Common myeloid progenitor, CD34-positive (primary cell): ENCODE results near the gene NAPB.
A peak's percentile ranks its signal among the peaks of the same experiment; 100 is the strongest.

Source experiments
- CTCF ChIA-PET: fragments of 350-600 bp; sonication (Branson Sonifier 250); formaldehyde crosslinking; loops from one replicate; lab custom pipeline; 2021; ENCODE audit warnings: antibody characterized with exemption; lab: Charles Lee
- POLR2A ChIA-PET: fragments of 350-600 bp; sonication (Branson Sonifier 250); formaldehyde crosslinking; loops from one replicate; lab custom pipeline; 2021; ENCODE audit warnings: antibody characterized with exemption; lab: Charles Lee
- DNase-seq, 3 donors: peaks; one replicate each; pipeline versions ENCODE4 v3.0.0 to v3.0.0-alpha.2; 2013
- H3K27ac ChIP-seq, 2 experiments: 1 replicate in 1 of 2; 2 replicates in 1 of 2; pipeline ENCODE4 v1.7.0; 2013; ENCODE audit warnings: inconsistent platforms in 2 of 2, low read length in 2 of 2, mild to moderate bottlenecking in 2 of 2, low read depth in 1 of 2, moderate library complexity in 1 of 2; ENCODE audit not compliant: severe bottlenecking in 2 of 2, insufficient read depth in 1 of 2, poor library complexity in 1 of 2
- H3K27me3 ChIP-seq, 5 experiments: replicated peaks in 2 of 5; 1 replicate in 3 of 5; 2 replicates in 2 of 5; pipeline versions ENCODE4 v1.6.1 to v1.7.0; 2013; ENCODE audit warnings: low read length in 4 of 5, mild to moderate bottlenecking in 2 of 5, moderate library complexity in 2 of 5, inconsistent platforms in 1 of 5; ENCODE audit not compliant: insufficient read depth in 5 of 5, control insufficient read depth in 4 of 5
- H3K36me3 ChIP-seq, 4 experiments: 1 replicate in 2 of 4; 2 replicates in 2 of 4; pipeline versions ENCODE4 v1.6.1 to v1.7.0; 2013; ENCODE audit warnings: low read length in 3 of 4, control low read depth in 1 of 4, mild to moderate bottlenecking in 1 of 4; ENCODE audit not compliant: control insufficient read depth in 4 of 4, insufficient read depth in 4 of 4
- H3K4me1 ChIP-seq, 4 experiments: 1 replicate in 3 of 4; 2 replicates in 1 of 4; pipeline versions ENCODE4 v1.6.1 to v1.7.1; 2013; ENCODE audit warnings: low read length in 3 of 4, mild to moderate bottlenecking in 3 of 4, control low read depth in 1 of 4, inconsistent platforms in 1 of 4, moderate library complexity in 1 of 4; ENCODE audit not compliant: control insufficient read depth in 4 of 4, insufficient read depth in 4 of 4; ENCODE audit errors: control extremely low read depth in 1 of 4
- H3K4me3 ChIP-seq, 7 experiments: 1 replicate in 4 of 7; 2 replicates in 3 of 7; pipeline versions ENCODE4 v1.5.1 to v1.7.0; 2013; ENCODE audit warnings: mild to moderate bottlenecking in 7 of 7, low read length in 6 of 7, moderate library complexity in 6 of 7, inconsistent platforms in 2 of 7, low read depth in 2 of 7, control low read depth in 1 of 7; ENCODE audit not compliant: insufficient read depth in 4 of 7, control insufficient read depth in 1 of 7; ENCODE audit errors: extremely low read depth in 1 of 7
- H3K9me3 ChIP-seq, 5 experiments: 1 replicate in 4 of 5; 2 replicates in 1 of 5; pipeline versions ENCODE4 v1.6.1 to v1.7.1; 2013; ENCODE audit warnings: low read length in 4 of 5, mild to moderate bottlenecking in 2 of 5, inconsistent platforms in 1 of 5, low read depth in 1 of 5, moderate library complexity in 1 of 5; ENCODE audit not compliant: control insufficient read depth in 4 of 5, insufficient read depth in 2 of 5; ENCODE audit errors: control extremely low read depth in 1 of 5
- WGBS: methylation state at CpG from one replicate; pipeline ENCODE4 v1.1.5; 2013; ENCODE audit not compliant: insufficient coverage; 5-methylcytosine and 5-hydroxymethylcytosine counted together

Gene NAPB

DNA sequence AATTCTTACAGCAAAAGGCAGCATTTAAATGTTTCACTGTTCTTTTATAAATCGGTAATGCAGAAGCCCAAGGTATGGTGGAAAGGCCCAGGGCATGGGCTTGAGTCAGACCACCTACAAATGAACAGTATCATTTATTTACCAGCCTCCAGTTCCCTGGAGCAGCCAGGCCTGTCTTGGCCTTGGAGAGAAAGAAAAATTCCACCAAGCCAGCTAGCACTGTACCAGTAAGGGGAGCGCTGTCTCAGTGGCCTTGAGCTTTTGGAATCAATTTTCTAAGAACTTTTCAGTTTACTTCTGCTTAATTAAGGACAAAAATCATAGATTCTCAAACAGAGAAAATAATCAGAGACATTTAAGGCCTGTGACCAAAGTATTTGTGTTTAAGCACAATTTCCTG is 12.3 kb downstream of the NAPB start:
- CTCF ChIA-PET = interaction anchor here (1.0 to 1.5 kb wide), 3 partner anchors 9 to 37 kb away, joined by 3 to 4 read pairs (median 3); no protein-coding TSS in a partner anchor
- no peak overlapping the region for H3K27ac ChIP-seq
- POLR2A ChIA-PET = no interaction called here
- DNase-seq = no peak
- peaks cover 0 to 7% (median under 1%) of the 10 kb centered on the region in 4 experiments for H3K36me3 ChIP-seq
- H3K27me3 ChIP-seq = no peaks in the 10 kb centered on the region
- no peak overlapping the region for H3K4me3 ChIP-seq
- H3K9me3 ChIP-seq = no peaks in the 10 kb centered on the region
- peaks cover 0 to 2% (median 0%) of the 10 kb centered on the region in 4 experiments for H3K4me1 ChIP-seq
- 100% methylated on average over 1 of the region's 2 CpGs for WGBS

DNA sequence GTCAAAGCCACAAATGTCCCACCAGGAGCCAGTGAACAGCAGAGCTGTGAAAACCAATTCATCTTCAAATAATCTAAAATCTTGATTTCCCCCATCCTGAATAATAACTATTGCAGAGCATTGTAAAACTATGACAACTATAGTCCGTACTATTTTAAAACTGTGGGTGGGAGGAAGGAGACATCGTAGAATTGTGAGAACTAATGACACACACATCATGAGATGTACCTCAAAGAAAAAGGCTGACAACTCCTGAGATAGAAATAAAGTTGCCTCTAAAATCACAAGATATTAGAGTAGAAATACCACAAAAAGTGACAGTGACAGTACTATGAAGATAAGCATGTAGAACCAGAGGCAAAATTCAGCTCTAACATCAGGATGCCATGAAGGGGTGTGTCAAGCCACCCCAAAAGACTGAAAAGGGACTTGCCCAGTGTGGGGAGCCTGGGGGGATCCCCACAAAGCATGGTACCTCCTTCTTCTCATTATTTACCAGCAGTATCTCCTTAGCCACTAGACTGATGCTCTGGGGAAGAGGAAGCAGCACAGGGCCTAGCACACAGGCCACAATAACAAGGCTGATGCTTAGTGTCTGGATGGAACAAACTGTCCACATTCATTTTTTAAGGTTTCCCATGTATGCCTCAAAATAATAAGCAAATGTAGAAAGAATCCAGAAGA is 13.4 kb downstream of the NAPB start:
- ChIA-PET CTCF (interaction anchor here (1.2 to 1.3 kb wide), 2 partner anchors 33 to 35 kb away, joined by 3 to 4 read pairs; no protein-coding TSS in a partner anchor), POLR2A (no interaction called here)
- DNase-seq = peak in 2 of 3 donors; percentile 39 to 49
- H3K4me3 ChIP-seq = no peak overlapping the region
- no CpG with 5 or more reads among the region's 2 CpGs for WGBS
- peaks cover 0 to 2% (median 0%) of the 10 kb centered on the region in 4 experiments for H3K4me1 ChIP-seq
- H3K9me3 ChIP-seq = no peaks in the 10 kb centered on the region
- H3K27me3 ChIP-seq = no peaks in the 10 kb centered on the region
- peaks cover 0 to 7% (median under 1%) of the 10 kb centered on the region in 4 experiments for H3K36me3 ChIP-seq
- no peak overlapping the region for H3K27ac ChIP-seq

DNA sequence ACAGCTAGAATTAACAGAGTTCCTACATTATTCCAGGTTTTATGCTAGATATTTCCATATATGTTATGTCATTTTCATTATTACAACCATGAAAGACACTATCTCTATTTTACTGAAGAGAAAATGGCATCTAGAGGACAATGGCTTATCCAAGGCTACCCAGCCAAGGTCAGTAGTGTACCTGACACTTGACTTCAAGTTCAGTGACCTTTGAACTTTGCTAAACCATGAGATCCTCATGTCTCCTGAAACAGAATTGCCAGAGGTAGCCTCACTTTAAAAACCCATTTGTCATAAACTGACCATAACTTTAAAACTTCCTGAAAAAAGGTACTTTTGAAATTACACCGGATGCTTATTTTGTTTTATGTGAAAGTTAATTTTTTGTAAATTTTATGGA is 14.4 kb downstream of the NAPB start:
- no peaks in the 10 kb centered on the region for H3K9me3 ChIP-seq
- H3K36me3 ChIP-seq = peaks cover 0 to 16% (median 3%) of the 10 kb centered on the region in 4 experiments
- ChIA-PET POLR2A (no interaction called here), CTCF (interaction anchor here (1.1 to 2.4 kb wide), 6 partner anchors 9 to 34 kb away, joined by 3 to 8 read pairs (median 4); no protein-coding TSS in a partner anchor)
- H3K27ac ChIP-seq = no peak overlapping the region
- H3K4me3 ChIP-seq = no peak overlapping the region
- no peaks in the 10 kb centered on the region for H3K27me3 ChIP-seq
- no peak for DNase-seq
- WGBS = no CpG with 5 or more reads among the region's 1 CpG
- H3K4me1 ChIP-seq = peaks cover 0 to under 1% (median 0%) of the 10 kb centered on the region in 4 experiments

DNA sequence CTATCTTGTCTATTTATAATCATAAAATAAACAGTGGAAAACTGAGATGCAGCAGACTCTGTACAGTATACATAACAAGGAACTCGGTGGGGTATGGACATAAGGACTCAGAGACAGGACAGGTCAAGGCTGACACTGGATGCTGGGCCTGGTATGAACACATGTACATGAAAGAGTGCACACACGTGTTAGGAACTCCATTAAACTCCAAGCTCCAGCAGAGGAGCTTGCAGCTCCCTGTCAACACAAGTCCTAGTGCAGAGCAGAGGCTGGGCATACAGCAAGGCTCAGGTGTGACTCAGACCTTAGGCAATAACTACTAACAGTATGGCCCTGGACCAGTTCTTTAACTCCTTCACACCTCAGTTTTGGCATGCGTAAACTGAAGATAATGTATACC is 17.1 kb downstream of the NAPB start:
- peaks cover 0 to 6% (median 0%) of the 10 kb centered on the region in 4 experiments for H3K4me1 ChIP-seq
- H3K27me3 ChIP-seq = no peaks in the 10 kb centered on the region
- DNase-seq = no peak
- H3K4me3 ChIP-seq = no peak overlapping the region
- H3K36me3 ChIP-seq = peaks cover 2 to 19% (median 7%) of the 10 kb centered on the region in 4 experiments
- no peak overlapping the region for H3K27ac ChIP-seq
- CTCF ChIA-PET = interaction anchor here (1.0 to 1.9 kb wide), 2 partner anchors 15 to 17 kb away, joined by 3 to 6 read pairs; partner anchors contain the start of gene NAPB
- WGBS = 100% methylated on average over 2 of the region's 3 CpGs
- POLR2A ChIA-PET = no interaction called here
- no peaks in the 10 kb centered on the region for H3K9me3 ChIP-seq

DNA sequence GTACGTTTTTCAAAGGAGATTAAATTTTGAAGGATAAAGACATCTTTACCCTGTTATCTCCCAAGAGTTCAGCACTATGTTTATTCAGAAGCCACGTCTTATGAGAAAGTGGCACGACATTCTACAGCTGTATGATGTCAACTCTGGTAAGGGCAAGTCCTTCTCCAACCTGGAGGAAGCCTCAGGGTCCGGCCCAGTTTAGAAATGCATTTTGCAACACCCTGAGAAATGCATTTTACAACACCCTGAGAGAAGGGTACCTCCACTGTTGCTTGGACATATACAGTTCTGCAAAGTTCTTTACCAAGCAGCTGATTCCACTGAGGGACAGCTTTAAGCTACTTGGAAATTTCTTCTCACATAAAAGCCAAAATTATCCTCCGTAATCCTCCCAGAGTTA is 17.5 kb downstream of the NAPB start:
- Histone ChIP-seq H3K36me3 (peaks cover 2 to 19% (median 7%) of the 10 kb centered on the region in 4 experiments), H3K27ac (no peak overlapping the region), H3K27me3 (no peaks in the 10 kb centered on the region), H3K4me3 (no peak overlapping the region), H3K9me3 (no peaks in the 10 kb centered on the region), H3K4me1 (peaks cover 0 to 6% (median 1%) of the 10 kb centered on the region in 4 experiments)
- ChIA-PET CTCF (interaction anchor here (1.0 to 1.9 kb wide), 2 partner anchors 16 to 18 kb away, joined by 3 to 6 read pairs; partner anchors contain the start of gene NAPB), POLR2A (no interaction called here)
- no peak for DNase-seq
- 95% methylated on average over 3 of the region's 5 CpGs for WGBS

DNA sequence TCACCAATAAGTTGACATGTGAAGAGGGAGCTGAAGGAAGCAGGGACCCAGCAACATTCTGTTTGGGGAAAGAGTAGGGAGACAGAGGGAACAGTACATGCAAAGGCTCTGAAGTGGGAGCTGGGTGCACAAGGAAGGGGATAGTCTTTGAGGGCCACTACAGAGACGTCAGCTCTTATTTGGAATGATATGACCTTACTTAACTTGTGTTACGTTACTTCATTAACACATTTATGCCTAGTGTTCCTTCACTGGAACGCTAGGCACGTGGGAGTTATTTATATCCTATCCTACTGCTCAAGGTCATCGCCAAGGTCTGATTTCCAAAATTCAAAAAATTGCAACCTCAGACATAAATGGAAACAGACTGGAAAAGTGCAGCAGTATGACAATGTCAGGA is 20.2 kb downstream of the NAPB start:
- H3K27ac ChIP-seq = no peak overlapping the region
- H3K4me1 ChIP-seq = peaks cover 0 to 10% (median 3%) of the 10 kb centered on the region in 4 experiments
- POLR2A ChIA-PET = no interaction called here
- 98% methylated on average over 5 of the region's 5 CpGs for WGBS
- DNase-seq = no peak
- peaks cover 2 to 22% (median 7%) of the 10 kb centered on the region in 4 experiments for H3K36me3 ChIP-seq
- CTCF ChIA-PET = interaction anchor here (1.6 to 1.8 kb wide), 2 partner anchors 15 to 26 kb away, joined by 5 to 7 read pairs; no protein-coding TSS in a partner anchor
- H3K9me3 ChIP-seq = no peaks in the 10 kb centered on the region
- no peak overlapping the region for H3K4me3 ChIP-seq
- no peaks in the 10 kb centered on the region for H3K27me3 ChIP-seq
